DMS79 (cell line): ENCODE results near the gene MLX.
"Not testable (repeated sequence)": the region's sequence is repeated elsewhere in the genome, so short reads cannot be mapped to it uniquely, and the experiment has no call there.

Experiments used
- DNase-seq: peaks from one replicate; lab custom pipeline; 2025; lab: John Stamatoyannopoulos, UW

The MLX gene

GRCh38 chr17:42555122-42555622, 11.7 kb upstream of the MLX start:
- no peak for DNase-seq

DNA sequence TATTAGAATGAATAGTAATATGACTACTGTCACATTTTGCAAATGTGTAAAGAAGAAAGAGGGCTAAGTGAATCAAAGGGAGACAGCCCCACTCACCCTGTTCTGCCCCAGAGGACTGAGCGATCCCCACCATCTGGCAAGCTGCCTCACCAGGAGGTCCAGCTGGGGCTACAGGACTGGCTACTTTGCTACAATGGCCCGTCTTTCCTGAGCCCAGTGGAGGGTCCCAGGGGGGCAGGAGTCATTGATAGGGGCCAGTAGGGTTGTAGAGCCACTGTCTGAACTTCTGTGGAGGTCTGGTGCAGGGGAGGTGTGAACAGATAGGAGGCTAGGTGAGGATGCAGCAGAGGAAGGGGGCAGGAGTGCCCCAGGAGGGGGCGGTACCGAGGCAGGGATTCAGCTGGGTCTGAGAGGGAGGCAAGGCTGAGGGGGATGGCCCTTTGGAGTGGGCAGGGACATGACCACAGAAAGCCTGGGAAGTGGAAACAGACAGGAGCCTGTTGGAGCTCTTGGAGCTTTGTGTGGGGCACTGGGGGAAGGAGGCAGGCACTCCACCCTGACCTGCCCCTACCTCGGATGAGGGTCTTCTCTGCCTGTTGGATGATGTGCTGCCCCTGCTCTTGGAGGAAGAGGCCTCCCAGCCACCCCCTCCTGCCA, 10.8 kb upstream of the MLX start:
- DNase-seq = not testable (repeated sequence)

DNA sequence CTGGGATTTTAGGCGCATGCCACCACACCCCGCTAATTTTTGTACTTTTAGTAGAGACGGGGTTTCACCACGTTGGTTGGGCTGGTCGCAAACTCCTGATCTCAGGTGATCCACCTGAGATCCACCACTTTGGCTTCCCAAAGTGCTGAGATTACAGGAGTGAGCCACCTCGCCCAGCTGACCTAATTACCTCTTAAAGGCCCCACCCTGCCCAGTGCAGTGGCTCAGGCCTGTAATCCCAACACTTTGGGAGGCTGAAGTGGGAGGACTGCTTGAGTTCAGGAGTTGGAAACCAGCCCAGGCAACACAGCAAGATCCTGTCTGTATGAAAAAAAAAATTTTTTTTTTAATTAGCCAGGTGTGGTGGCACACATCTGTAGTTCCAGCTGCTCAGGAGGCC, 7.8 kb upstream of the MLX start:
- DNase-seq = peak; percentile 80

DNA sequence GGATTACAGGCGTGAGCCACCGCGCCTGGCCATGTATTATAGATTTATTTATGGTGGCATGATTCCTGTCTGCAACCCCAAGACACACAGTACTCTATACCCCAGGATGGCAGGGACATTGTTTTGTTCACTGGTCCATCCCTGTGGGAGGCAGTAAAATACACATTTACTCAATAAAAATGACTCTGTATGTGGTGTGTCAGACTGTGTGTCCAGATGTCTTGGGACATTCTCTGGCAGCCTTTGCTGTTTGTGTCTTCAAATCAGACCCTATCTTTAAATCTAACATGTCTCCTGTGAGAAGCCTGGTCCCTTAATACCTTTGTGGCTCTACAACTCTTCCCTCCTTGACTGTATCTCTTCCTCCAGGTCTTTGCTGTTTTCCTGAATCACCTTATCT, 6.7 kb upstream of the MLX start:
- no peak for DNase-seq

DNA sequence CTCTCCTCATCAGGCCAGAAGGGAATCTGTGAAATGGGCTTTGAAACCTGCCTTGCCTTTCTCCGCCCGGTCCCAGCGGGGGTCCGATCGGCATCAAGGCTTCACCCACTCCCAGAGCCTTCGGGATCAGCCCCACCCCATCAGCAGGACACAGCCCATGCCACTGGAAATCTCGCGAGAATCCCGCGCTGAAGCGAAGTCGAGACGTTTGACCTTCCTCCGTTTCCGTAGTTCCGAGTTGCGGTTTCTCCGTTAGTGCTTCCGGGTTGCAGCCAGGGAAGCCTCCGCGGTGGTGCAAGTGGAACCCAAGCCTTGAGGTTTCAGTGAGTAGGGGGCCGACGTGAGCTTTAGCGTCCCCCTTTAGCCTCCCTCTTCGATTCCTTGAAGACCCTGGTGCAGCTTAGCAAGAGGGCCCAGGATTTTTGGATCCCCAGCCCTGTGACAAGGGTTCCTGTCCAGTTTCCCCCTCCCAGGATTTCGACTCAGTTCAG, 5.0 kb upstream of the MLX start, which contains the start of gene COASY:
Gene COASY (plus strand): TSS at position 252 of the 491 bp plus-strand sequence. CDS start 475 bp downstream, outside the sequence.
- peak; percentile 93 for DNase-seq

GRCh38 chr17:42562388-42563142, 4.3 kb upstream of the MLX start:
- DNase-seq = no peak

GRCh38 chr17:42563143-42563509, 3.8 kb upstream of the MLX start:
- no peak for DNase-seq

DNA sequence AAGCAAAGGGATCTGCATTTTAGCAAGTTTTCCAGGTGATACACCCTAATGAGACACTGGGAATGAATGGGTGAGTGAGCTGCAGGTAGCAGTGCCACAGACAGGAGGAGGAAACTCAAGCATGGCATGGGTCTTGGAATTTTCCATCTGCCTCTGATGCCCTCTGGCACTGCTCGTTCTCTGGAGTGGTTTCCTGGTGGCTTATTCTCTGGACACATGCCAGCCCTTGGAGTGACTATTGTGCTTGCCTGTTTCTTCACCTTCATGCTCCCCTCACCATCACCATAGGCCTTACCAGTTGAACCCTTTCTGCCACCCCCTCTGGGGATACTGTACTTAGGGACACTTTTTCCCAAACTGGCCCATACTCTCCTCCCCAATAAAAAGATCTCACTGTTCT, 3.4 kb upstream of the MLX start:
- peak; percentile 30 for DNase-seq

- no peak for DNase-seq
These were observed 3.0 kb upstream of the MLX start for GRCh38 chr17:42563950-42564349.

GRCh38 chr17:42564815-42565522, 1.9 kb upstream of the MLX start:
- DNase-seq = no peak

GRCh38 chr17:42565523-42566214, 1.2 kb upstream of the MLX start:
- no peak for DNase-seq

- DNase-seq = no peak
These were observed 551 bp upstream of the MLX start for GRCh38 chr17:42566215-42566882.

GRCh38 chr17:42568341-42569111, 1.6 kb downstream of the MLX start:
- no peak for DNase-seq

- no peak for DNase-seq
These were observed 4.7 kb downstream of the MLX start for GRCh38 chr17:42571435-42572225.

DNA sequence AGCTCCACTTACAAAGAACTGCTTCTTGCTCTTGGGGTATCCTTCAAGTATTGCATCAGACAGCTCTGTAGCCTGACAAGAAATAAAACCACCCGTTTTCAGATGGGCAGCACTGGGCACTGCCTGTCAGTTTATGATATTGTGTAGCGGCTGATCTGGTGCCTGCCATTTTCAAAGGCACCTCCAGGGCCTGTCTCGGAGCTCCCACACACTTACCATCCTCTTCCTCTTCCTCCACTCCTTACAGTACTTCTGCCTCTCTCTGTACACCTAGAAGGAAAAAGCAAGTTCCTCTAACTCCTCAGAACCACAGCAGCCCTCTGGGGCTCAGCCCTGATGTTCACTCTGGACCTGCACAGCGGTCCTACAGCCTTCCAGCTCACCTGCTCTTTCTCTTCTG, 6.2 kb downstream of the MLX start:
- DNase-seq = no peak

- no peak for DNase-seq
These were observed 7.6 kb downstream of the MLX start for GRCh38 chr17:42574463-42574862.

DNA sequence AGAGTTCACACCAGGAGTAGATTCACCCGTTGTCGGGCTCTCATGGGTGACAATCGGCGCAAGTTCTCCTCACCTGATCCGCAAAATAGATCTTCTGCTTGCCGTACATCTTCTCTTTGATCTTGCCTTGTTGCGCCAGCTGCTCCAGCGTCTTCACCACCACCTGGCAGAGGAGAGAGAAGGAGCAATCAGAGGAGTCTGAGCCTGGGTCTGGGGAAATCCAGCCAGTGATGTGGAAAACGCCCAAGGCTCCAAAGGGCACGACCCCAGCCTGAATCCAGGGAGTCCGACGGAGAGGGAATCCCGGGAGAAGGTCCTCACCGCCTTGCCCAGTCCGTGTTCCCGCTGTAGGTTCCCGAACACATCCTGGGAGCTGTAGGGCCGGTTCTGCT, 10.2 kb downstream of the MLX start:
- no peak for DNase-seq

- DNase-seq = peak; percentile 87
These were observed 10.8 kb downstream of the MLX start, which contains the start of gene PSMC3IP for GRCh38 chr17:42577532-42578281. PSMC3IP (minus strand) TSS chr17:42577729; CDS start chr17:42577686, 43 bp downstream.

DNA sequence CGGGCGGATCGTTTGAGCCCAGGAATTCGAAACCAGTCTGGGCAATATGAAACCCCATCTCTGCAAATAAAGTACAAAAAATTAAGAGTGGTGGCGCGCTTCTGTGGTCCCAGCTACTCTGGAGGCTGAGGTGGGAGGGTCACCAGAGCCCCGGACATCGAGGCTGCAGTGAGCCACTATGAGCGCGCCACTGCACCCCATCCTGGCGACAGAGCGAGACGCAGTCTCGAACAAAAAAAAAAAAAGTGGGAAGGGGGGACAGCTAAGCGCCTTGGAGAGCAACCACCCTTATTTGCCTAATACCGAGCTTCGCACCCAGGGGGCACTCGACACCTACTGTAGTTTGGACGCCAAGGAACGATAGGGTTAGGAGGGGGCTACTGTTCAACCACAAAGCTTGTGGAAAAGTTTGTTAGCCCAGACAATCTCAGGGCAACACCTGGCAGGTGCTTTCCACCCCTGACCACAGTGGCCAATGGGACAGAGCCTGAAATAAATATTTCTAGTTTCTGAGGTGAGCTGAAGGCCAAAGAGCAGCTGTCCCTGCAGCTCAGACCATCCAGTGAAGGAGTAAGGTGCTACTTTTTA, 11.5 kb downstream of the MLX start:
- peak; percentile 66 for DNase-seq
